NCI-H2107 treated with DMSO at 0.1 percent for 48 hours (cell line): ENCODE measurements around the gene PIM2.
"Not testable (repeated sequence)": the region's sequence is repeated elsewhere in the genome, so short reads cannot be mapped to it uniquely, and the experiment has no call there.

ENCODE experiments used
- DNase-seq: peaks from one replicate; lab custom pipeline; 2025; ENCODE audit not compliant: unreplicated experiment; lab: John Stamatoyannopoulos, UW

Gene PIM2

DNA sequence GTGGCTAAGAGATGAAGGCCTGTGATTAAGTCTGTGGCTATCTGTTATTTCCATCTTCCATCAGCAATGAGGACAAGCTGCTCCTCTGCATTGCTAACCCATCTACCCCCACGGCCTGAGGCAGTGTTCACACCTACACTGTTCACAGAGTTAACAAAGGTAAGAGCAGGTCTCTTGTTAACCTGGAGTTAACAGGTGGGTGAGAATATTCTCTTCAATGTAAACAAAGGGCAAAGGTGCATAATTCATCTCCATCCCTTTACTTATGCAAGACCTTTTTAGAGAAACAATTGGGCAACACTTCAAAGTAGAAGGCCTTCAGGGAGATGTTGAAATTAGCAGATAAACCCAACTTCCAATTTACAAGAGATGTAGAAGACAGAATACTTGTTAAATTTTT is 10.2 kb downstream of the PIM2 start:
- no peak for DNase-seq

DNA sequence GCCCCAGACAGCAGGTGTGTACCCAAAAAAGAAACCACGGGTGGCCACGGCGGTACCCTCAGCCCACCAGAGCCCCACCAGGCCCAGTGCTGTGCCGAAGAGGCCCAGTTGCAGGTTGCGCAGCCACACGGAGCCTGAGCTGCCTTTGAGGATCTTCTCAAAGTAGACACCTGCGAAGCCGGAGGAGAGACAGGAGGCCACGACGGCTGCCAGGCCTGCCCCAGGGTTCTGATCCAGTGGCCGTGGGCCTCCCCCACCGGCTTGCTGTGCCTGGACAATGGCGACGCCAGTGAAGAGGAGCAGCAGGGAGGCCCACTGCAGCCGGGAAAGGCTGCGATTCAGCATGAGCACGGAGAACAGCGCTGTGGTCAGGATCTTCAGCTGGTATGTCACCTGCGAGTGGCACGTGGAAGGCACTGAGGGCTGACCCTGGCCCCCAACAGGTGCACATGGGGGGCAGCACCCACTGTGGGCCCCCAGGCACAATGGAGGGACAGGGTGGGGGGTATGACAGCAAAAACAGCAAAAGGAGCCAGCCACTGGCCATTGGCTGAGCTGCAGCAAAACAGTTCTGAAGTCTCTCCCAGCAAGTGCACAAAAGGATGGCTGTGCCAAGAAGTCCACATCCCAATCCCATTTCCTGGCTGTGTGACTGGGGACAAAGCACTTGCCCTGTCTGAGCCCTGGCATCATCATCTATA is 13.6 kb downstream of the PIM2 start:
- no peak for DNase-seq

DNA sequence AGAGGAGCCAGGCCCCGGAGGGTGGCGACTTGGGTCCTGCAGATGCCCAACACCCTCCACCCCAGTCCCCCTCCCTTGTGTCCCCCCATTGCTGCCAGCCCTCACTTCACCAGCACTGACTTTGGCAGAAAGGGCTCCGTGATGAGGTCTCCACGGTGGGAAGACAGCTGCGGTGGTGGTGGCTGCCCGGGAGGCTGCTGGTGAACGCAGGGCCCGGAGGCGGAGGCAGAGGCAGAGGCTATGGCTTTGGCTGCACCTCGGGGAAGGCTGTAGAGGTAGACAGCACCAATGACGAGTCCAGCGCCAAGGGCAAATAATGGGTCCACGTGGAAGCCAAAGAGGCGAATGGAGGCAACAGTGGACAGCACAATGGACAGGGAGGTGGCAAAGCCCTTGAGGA is 14.2 kb downstream of the PIM2 start:
- no peak for DNase-seq

DNA sequence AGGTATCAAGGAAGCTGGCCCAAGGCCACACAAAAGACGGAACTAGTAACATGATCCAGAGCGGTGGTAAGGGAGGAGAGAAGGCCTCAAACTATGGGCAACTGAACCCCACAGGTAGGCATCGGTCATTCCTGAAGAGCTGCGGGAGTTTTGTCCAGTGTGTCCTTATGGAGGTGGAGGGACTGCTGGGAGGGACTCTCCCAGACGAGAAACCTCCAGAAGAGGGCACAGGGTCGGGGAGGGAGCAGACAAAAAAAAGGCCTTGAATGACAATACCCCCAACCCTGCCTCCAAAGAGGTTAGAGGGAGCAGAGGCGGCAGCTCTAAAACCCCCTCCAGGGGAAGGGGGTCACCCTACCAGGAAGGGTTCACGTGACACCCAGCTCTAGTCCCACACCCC is 14.6 kb downstream of the PIM2 start:
- no peak for DNase-seq

DNA sequence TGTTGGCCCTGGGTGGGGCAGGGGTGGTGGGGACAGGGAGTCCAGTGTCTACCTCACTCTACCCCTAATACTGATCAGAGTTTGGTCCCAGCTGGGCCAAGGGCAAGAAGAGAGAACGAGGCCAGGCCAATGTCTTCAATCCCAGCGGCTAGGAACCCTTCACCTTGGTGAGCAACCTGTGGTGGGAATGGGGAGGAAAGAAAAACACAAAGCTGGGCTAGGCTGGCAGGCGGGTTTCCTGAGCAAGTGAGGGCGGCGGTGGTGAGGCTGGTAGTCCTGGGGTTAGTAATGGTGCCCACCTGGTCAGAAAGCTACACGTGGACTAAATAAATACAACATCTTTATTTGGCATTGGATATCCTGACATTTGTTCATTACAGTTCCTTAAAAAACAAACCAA is 15.5 kb downstream of the PIM2 start:
- no peak for DNase-seq

DNA sequence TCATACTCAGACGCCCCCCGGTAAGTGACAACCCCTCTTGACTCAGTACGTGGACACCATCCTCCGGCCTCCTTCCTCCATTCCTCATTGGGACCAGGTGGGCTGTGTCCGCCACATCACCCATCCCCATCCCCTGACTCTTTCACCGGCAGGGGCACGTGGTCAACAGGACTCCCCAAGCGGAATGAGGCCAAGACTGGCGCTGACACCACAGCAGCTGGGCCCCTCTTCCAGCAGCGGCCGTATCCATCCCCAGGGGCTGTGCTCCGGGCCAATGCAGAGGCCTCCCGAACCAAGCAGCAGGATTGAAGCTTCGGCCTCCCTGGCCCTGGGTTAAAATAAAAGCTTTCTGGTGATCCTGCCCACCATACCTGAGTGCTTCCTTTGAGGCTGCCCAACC is 16.0 kb downstream of the PIM2 start:
- no peak for DNase-seq

DNA sequence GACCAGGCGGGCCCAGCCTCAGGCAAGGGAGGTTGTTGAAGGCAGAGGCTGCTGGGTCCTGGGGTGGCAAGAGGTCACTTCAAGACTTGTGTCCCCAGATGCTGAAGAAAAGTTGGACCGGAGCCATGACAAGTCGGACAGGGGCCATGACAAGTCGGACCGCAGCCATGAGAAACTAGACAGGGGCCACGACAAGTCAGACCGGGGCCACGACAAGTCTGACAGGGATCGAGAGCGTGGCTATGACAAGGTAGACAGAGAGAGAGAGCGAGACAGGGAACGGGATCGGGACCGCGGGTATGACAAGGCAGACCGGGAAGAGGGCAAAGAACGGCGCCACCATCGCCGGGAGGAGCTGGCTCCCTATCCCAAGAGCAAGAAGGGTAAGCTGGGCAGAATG is 16.7 kb downstream of the PIM2 start:
- no peak for DNase-seq

DNA sequence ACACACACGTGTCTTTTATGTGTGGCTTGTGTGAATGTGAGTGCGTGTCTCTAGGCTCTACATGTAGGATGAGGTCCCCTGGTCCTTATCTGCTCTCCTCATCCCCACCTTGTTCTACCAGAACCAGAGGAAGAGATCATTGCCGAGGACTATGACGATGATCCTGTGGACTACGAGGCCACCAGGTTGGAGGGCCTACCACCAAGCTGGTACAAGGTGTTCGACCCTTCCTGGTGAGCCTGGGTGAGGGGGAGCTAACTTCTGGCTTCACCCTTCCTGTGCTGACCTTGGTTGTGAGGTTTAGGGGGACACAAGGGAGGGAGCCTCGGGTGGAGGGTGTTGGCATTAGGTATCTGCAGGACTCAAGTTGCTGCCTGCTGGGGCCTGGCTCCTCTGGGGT is 17.8 kb downstream of the PIM2 start:
- DNase-seq, result no peak

DNA sequence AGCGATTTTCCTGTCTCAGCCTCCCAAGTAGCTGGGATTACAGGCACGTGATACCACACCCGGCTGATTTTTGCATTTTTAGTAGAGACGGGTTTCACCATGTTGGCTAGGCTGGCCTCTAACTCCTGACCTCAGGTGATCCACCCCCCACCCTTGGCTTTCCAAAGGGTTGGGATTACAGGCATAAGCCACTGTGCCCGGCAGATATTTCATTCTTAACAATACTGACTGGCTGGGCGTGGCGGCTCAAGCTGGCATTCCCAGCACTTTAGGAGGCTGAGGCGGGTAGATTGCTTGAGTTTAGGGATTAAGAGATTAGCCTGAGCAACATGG is 19.8 kb downstream of the PIM2 start:
- DNase-seq, result no peak

DNA sequence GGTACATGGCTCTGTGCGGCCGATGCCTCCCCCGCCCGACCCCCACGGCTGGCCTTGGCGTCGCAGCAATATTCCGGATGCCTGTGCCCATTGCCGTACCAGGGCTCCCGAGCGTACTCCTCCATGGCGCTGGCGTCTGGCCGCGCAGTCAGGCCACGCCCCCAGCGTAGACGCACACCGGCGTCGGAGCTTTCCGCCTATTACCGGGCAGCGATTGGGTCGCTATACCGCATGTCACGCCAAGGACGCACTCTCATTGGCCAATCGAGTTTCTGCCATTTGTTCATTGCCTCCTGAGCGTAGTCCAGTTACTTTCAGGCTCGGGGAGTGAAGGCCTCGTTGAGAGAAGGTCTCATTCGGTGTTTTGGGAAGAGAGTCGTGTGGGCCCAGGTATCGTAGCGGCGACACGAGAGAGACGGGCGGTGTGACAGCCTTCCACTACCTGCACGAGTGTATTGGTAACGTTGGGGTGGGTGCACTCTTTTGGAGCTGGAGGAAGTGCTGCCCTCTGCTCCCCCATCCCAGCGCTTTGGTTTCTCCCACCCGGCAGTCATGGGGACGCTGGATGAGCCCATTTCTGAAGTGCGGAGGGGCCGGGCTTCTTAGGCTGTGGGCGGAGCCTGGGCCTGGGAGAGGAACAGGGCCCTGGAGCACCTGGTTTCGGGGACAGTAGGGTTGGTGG is 21.1 kb downstream of the PIM2 start, which contains the start of the genes PQBP1 and TIMM17B:
Gene PQBP1, plus strand, starts transcription at position 306 of the 682 bp plus-strand sequence. CDS start 580 bp downstream, outside the sequence.
Gene TIMM17B, minus strand, starts transcription at position 144 of the 682 bp plus-strand sequence. Its CDS starts 19 bp downstream, at position 125.
- DNase-seq, result peak; percentile 94

DNA sequence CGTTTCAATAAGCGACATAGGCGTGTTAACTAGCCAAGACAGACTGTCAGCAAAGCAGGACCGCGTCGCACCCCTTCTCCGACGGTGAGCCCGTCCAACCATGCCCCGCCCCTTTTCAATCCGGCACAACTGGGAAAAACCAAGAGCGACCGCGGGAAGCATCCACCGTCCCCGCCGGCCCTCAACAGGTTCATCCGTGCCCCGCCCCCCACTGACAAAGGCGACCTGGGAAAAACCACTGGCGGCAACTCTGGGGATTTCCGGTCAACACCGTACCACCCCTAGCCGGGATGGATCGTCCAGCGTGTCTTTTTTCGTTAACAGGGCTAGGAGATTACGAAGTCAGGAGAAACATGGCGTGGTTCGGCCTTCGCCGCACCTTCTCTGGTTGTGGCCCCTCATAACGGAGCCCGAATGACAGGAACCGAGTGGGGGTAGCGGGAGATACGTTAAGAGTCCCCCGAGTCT is 21.6 kb downstream of the PIM2 start:
- DNase-seq, result peak; percentile 62

DNA sequence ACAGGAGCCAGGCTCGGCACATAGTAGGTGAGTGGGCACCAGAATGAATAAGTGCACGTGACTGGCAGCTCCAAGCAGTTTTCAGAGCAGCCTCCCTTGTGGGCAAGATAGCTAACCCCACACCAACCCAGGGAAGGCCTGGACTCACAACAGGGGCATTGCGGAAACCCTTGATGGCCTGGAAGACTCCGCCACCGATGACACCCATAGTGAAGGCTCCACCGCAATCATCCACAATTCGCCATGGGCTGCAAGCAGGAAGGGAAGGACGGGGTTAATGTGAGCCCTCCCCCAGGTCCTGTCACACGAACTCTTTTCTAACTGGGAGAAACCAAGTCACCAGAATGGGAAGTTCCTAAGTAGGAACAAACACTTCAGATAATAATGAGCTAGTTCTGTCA is 22.2 kb downstream of the PIM2 start:
- no peak for DNase-seq

DNA sequence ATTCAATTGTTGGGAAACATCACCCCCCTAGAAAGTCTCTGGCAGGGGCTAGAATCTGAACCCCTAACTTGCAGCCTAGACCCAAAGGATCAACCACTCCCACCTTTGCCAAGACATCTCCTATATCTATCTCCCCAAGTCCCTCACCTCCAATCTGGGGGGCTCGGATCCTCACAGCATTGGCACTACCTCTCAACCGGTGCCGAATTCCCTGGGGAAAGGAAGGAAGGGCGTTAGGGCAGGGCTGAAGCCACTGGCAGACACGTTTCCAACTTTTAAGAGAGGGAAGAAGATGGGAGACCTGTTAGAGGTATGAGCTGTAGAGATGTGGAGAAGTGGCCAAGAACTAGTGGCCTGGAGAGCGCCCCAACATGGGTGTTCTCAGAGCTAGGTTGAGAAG is 23.9 kb downstream of the PIM2 start:
- DNase-seq, result no peak

DNA sequence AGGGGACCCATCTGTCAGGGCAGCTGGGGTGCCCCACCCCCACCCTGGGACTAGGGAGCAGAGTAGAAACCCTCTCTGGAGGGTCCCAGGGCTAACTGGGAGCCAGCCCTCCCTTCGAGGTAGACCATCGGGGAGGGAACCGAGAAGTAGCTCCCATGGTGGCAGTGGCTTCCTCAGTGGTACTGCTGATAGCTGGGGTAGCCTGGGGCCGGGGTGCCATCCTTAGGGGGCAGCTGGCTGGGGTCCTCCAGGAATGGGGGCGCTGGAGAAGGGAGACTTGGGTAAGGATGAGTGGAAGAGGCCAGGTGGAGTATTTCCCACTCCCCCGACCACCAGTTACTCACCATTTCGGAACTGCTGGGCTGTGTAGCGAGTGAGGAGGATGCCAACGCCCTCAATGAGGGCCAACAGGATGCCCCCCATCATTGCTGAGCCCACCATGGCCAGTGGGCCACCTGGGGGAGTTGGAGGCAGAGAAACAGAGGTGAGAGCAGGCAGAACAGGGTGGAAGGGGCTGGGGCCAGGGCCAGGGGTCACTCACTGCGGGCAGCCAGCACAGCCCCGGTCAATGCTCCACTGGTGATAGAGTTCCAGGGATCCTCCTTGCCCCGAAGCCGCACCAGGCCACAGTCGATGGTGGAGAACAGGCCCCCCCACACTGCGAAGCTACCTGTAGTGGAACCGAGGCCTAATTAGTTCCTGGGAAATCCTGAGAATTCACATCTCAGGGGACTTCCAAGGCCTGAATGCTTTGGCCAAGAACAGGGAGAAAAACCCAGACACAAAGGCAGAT is 25.1 kb downstream of the PIM2 start:
- no peak for DNase-seq

DNA sequence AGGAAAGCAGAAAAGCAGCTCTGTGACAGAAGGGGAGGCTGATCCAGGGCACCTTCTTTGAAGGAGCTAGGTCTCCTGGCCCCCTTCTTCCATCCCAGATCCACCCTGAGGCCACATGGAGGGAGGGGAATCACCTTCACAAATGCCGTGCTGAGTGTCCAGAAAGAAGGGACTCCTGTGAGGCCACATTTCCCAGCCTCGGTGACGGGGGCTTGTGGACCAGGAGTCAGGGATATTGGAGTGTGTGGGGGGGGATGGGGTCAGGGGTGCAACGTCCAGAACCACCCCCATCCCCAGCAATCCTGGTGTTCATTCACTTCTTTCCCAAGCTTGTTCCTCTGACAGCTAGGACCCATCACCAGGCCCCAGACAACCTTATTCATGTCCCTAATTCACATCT is 25.9 kb downstream of the PIM2 start:
- no peak for DNase-seq

DNA sequence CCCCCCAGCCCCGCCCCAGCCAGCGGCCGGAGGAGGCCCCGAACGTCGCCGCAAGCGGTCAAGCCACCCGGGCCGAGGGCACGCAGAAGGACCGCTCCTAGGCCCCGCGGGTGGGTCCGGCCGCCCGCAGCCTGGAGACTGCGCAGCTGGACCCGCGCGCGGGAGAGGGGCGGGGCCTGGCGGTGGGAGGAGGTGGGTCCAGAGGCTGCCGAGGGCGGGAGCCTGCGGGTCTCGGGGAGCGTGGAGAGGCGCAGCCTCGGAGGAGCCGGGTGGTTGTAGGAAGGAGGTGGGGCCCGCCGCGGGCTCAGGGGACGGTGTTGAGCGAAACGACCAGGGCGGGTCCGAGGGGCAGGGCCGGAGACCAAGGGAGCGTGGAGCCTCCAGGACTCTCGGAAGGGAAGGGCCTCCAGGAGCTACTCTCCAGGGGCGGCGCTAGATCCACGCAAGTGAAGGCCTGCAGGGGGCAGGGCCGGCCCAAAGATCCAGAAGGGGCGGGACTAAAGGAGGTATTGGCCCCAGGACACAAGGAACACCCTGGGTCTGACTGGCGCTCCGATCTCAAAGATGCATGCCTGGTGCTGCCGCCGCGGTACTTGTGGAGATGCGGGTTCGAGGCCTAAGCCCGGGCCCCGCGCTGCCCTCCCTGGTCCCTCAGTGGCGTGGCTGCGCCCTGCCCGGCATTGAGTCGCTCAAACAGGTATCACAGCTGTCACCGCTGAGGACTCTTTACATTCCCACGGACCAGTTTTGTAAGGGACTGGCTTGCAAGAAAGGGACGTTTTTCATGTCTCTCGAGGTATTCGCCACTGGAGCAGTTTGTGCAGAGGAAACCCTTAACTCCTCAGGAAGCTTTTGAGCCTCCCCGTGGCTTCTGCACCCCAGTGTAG is 27.2 kb downstream of the PIM2 start:
- peak; percentile 74 for DNase-seq

DNA sequence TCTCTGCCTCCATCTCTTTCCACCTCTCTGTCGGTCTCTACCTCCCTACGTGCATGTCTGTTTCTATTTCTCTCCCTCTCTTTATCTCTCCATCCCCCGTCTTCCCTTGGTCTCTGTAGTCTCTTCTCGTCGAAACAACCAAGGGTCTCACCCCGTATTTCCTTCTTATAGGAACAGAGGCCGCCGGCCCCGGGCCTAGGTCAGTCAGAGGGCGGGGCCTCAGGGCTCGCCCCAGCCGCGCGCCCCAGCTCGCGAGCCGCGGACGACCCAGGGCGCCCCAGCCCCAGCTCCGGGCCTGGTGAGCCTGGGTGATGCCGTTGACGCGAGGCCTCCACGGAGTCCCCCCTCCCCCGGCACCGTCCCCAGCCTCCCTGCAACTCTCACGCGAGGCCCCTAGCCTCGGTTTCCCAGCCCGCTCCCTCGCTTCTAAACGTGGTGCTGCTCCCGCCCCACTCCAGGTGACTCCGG is 27.9 kb downstream of the PIM2 start:
- no peak for DNase-seq

DNA sequence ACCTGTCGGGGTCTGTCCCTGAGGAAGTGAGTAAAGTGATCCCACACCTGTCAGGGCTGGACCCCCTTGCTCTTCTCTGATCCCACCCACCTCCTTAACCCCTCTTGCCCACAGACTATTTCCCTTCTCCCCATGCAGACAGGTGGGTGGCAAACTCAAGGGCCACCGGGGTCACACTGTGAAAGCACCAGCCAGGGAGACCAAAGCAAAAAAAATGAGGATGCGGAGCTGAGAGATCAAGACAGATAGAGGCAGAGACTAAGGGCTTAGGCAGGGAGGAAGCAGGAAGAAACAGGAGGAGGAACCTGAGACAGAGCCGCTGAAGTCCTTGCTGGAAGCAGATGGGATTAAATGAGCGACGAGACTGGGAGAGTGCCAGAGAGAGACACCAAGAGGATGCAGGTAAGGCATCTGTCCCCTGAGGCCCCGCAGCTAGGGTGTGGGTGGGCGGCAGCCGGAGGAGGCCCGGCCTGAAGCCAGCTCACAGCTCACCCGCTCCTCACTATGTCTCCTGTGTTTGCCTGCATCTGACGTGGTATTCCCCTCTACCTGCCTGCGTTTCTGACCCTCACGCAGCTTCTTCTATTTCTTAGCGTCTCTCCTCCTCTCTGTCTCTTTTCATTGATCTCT is 28.4 kb downstream of the PIM2 start:
- DNase-seq, result no peak

DNA sequence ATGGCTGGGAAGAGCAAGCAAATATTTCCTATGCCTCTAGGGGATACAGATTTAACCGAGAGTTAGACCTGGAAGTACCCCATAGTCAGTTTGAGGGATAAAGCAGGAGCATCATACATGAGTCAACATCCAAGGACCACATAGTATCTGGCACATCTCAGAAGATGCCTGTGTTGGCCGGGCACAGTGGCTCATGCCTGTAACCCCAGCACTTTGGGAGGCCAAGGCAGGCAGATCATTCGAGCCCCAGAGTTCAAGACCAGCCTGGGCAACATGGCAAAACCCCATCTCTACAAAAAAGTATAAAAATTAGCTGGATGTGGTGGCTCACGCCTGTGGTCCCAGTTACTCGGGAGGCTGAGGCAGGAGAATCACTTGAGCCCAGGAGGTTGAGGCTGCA is 32.2 kb downstream of the PIM2 start:
- DNase-seq, result not testable (repeated sequence)

DNA sequence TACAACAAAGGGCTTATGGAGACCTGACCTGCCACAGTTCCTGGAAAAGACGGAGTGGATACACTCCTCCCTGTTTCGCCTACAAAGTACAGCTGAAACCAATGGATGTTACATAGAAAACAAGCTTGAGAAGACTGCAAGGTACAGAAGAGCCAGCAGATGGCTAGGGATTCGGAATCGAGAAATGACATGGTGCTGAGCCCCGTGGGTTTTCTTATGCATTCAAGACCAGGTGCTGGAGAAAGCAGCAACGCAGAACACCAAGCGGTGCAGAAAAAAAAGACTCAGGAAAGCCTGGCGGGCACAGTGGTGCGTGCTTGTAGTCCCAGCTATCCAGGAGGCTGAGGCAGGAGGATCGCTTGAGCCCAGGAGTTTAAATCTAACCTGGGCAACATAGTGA is 35.1 kb downstream of the PIM2 start:
- no peak for DNase-seq
